ENCODE results near the gene COL18A1. TPM values are rescaled to one million over a fixed set of nuclear protein-coding genes. Genes with fewer than 3 reads are reported as not detected.

Gene COL18A1
- total and polyA plus RNA-seq, 2 of the 8 experiments (the other 6 are each of a cell fraction or from before 2014, with no cell fraction given), result 145 to 201 TPM

DNA sequence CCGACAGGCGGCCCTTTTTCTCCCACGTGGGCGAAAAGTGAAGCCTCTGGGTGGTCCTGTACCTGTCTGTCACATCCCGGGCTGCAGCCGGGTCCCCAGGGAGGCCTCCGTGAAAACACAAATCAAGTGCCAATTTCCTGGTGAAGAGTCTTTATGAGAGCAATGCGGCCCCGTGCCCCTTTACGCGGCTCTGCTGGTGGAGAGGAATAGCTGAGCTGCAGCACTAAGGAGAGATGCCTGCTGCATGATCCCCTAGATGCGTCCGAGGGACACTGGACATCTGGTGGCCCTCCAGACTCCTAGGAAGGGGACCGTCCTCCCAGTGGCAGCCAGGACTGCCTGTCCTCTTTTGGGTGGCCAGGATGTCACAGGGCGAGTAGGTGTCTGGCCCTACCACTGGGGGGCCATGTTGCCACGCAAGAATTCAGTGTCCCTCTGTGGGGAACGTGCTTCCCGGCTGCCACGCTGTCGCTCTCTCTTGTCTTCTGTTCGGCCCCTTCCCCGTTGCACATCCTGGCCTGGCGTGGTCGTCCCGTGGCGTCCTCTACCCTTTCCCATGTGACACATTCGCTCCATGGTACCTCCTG lies 38.7 kb downstream of the COL18A1 start:
- no peak overlapping the region for H3K27ac ChIP-seq (ENCODE audit: low read depth, low read length)
- H3K4me2 ChIP-seq (ENCODE audit: insufficient read depth in 1 of 2, low read depth in 2 of 2, low read length in 2 of 2), result no peak overlapping the region
- H2BK20ac ChIP-seq (ENCODE audit: low read length), result no peak overlapping the region
- no peak overlapping the region for H3K9ac ChIP-seq (replicated peaks in 1 of 4; ENCODE audit: extremely low read depth in 1 of 4, low read depth in 3 of 4, low read length in 3 of 4)
- no peak overlapping the region for H2BK5ac ChIP-seq (ENCODE audit: low read depth, low read length)
- no peaks in the 10 kb centered on the region for H3K27me3 ChIP-seq (replicated peaks in 1 of 4; ENCODE audit: control insufficient read depth in 3 of 4, extremely low read depth in 1 of 4, insufficient read depth in 3 of 4, low read length in 3 of 4)
- DNase-seq (ENCODE audit: low read depth in 1 of 2, low spot score in 2 of 2) (no peak), FAIRE-seq (no peak)
- H2AK5ac ChIP-seq (ENCODE audit: low read depth, low read length), result peak overlapping the region; percentile 6; the same call in 1 of the 2 replicates
- no peak overlapping the region for H2AFZ ChIP-seq (ENCODE audit: low read length)
- peaks cover 10 to 92% of the 10 kb centered on the region in 2 experiments; a peak in 3 of 4 replicates for H3K79me2 ChIP-seq (ENCODE audit: control insufficient read depth in 1 of 2, insufficient read depth in 2 of 2, low read length in 2 of 2)
- no peak overlapping the region for H2BK120ac ChIP-seq (replicated peaks; ENCODE audit: low read depth, low read length)
- no peak overlapping the region for H3K18ac ChIP-seq (ENCODE audit: extremely low read depth, low read length)
- no peak overlapping the region for H3K14ac ChIP-seq (ENCODE audit: insufficient read length)
- WGBS, 2 experiments (ENCODE audit: extremely low coverage in 1 of 2, insufficient coverage in 1 of 2, insufficient read length in 1 of 2, insufficient replicate concordance in 2 of 2, low coverage in 1 of 2, low lambda C conversion rate in 2 of 2, missing lambda C conversion rate in 1 of 2), result 93% methylated on average over 27 of the region's 27 CpGs; no CpG with 5 or more reads in 1 of the 2 experiments
- H3K4me3 ChIP-seq (ENCODE audit: extremely low read depth in 1 of 4, insufficient read depth in 2 of 4, low read depth in 3 of 4, low read length in 4 of 4), result no peak overlapping the region
- H3K9me3 ChIP-seq (ENCODE audit: insufficient read depth in 2 of 2, low read depth in 1 of 2, low read length in 1 of 2), result peaks cover 0 to 8% of the 10 kb centered on the region in 2 experiments; a peak in 2 of 4 replicates
- CTCF ChIA-PET (ENCODE audit: partially characterized antibody), result interaction anchor here (1.0 to 1.1 kb wide), 4 partner anchors 15 to 135 kb away, joined by 3 to 4 read pairs (median 3); no protein-coding TSS in a partner anchor
- H2BK15ac ChIP-seq (ENCODE audit: low read length), result no peak overlapping the region
- no peaks in the 10 kb centered on the region for H3K23me2 ChIP-seq (ENCODE audit: low read depth, low read length)
- H2BK12ac ChIP-seq (ENCODE audit: low read depth, low read length), result no peak overlapping the region
- no peak overlapping the region for H3K23ac ChIP-seq (ENCODE audit: insufficient read length)
- H3K4me1 ChIP-seq (replicated peaks in 1 of 4; ENCODE audit: control insufficient read depth in 3 of 4, insufficient read depth in 4 of 4, low read length in 3 of 4), result peaks cover 0 to 4% (median 0%) of the 10 kb centered on the region in 4 experiments; a peak in 2 of 7 replicates
- H3K4ac ChIP-seq (replicated peaks; ENCODE audit: insufficient read length, low read depth, low read length), result no peak overlapping the region
- H3K79me1 ChIP-seq (ENCODE audit: low read depth, low read length), result peaks cover 27% of the 10 kb centered on the region
- peaks cover 0 to 7% (median 4%) of the 10 kb centered on the region in 4 experiments; a peak in 5 of 8 replicates for H3K36me3 ChIP-seq (ENCODE audit: control insufficient read depth in 2 of 4, insufficient read depth in 4 of 4, low read length in 3 of 4)
- H4K5ac ChIP-seq (ENCODE audit: insufficient read length, low read depth, low read length), result no peak overlapping the region
- POLR2A ChIA-PET (ENCODE audit: partially characterized antibody), result interaction anchor here (1.0 kb wide), 1 partner anchor 12 kb away, joined by 4 read pairs; no protein-coding TSS in a partner anchor
- H3K56ac ChIP-seq (replicated peaks; ENCODE audit: insufficient read length, low read depth, low read length), result no peak overlapping the region
- H4K8ac ChIP-seq (ENCODE audit: extremely low read depth, insufficient read depth, low read length), result peak overlapping the region; percentile 7; the same call in 1 of the 2 replicates
- peaks cover 18 to 39% of the 10 kb centered on the region in 2 experiments for H4K20me1 ChIP-seq (replicated peaks in 1 of 2; ENCODE audit: control insufficient read depth in 1 of 2, insufficient read depth in 2 of 2, low read length in 2 of 2)
- no peak overlapping the region for H4K91ac ChIP-seq (replicated peaks; ENCODE audit: insufficient read length, low read length)
- TF ChIP-seq CBX8 (IDR thresholded peaks at IDR 0.05; ENCODE audit: borderline replicate concordance, low read depth, low read length) (no peak), SP4 (IDR thresholded peaks at IDR 0.05; ENCODE audit: low read length) (no peak), SUZ12 (IDR thresholded peaks at IDR 0.05; ENCODE audit: low read length) (no peak), RXRA (IDR thresholded peaks at IDR 0.05; ENCODE audit: insufficient read depth, low read depth, low read length) (no peak), TEAD4 (IDR thresholded peaks at IDR 0.05; ENCODE audit: low read depth, low read length) (no peak), EGR1 (IDR thresholded peaks at IDR 0.05; ENCODE audit: borderline replicate concordance, low read depth, low read length) (0 out of 2 replicates have a peak, but pooled peaks have one; percentile 20), KDM1A (IDR thresholded peaks at IDR 0.05; ENCODE audit: borderline replicate concordance, low read length) (no peak), SAP30 (IDR thresholded peaks at IDR 0.05; ENCODE audit: insufficient read depth, insufficient replicate concordance, low read length) (no peak)
- TF ChIP-seq, protein P1, sequence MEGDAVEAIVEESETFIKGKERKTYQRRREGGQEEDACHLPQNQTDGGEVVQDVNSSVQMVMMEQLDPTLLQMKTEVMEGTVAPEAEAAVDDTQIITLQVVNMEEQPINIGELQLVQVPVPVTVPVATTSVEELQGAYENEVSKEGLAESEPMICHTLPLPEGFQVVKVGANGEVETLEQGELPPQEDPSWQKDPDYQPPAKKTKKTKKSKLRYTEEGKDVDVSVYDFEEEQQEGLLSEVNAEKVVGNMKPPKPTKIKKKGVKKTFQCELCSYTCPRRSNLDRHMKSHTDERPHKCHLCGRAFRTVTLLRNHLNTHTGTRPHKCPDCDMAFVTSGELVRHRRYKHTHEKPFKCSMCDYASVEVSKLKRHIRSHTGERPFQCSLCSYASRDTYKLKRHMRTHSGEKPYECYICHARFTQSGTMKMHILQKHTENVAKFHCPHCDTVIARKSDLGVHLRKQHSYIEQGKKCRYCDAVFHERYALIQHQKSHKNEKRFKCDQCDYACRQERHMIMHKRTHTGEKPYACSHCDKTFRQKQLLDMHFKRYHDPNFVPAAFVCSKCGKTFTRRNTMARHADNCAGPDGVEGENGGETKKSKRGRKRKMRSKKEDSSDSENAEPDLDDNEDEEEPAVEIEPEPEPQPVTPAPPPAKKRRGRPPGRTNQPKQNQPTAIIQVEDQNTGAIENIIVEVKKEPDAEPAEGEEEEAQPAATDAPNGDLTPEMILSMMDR (IDR thresholded peaks at IDR 0.05; ENCODE audit: control extremely low read depth in 1 of 3, insufficient read depth in 1 of 3, low read depth in 1 of 3, low read length in 3 of 3), result peak in 1 of 3 experiments; percentile 3; a peak in 1 of 4 replicates

Data from H1 (cell line).